Fibroblast of skin of back (primary cell): Measurements from ENCODE around the gene CHRM2.

Experiments used
- DNase-seq: peaks from one replicate; pipeline ENCODE4 v3.0.0-alpha.2; 2013

CHRM2 gene

DNA sequence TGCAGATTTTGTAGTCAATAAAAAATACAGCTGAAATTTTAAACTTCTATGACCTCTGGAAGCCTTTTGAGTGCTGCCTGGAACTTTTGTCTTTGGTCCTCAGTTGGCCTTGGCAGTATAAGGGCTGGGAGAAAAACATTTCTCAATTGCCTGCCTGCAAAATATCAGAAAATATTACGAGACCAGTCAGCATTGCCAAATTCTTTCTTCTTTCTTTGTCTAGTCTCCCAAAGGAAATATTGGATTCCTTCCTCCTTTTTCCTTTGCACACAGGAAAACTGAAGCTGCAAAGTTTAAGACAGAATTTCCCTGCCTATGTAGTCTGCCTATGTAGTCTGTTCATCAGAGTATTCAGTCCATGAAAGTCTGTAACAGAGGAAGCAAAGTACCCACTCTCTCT lies 95.9 kb downstream of the CHRM2 start:
- no peak for DNase-seq

DNA sequence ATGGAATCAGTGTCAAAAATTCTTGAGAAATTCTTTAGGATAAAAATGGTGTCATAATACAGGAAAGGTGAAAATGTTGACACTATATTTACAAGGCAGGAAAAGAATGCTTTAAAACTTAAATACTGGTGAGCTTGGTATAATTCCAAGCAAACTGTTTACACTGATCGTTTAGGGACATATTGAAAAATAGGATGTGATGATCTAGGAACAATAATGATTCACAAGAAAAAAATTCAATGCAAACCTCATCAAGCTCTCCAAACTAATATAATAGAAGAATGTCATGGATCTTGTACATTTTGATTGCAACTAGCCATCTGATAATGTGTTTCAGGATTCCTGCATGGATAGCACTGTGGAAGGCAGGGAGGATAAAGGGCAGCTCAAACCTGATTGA lies 98.4 kb downstream of the CHRM2 start:
- no peak for DNase-seq

DNA sequence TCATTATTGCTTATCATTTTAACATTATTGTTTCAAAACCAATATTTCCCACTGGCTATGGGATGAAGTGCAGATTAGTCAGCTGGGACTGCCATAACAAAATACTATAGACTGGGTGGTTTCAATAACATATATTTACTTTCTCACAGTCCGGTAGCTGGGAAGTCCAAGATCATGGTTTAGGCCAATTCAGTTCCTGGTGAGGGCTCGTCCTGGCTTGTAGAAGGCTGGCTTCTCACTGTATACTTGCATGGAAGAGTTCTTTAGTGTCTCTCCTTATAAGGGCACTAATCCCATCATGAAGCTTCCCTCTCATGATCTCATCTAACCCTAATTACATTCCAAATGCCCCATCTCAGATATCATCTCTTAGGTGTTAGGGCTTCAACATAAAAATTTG lies 101.3 kb downstream of the CHRM2 start:
- peak; percentile 63 for DNase-seq

DNA sequence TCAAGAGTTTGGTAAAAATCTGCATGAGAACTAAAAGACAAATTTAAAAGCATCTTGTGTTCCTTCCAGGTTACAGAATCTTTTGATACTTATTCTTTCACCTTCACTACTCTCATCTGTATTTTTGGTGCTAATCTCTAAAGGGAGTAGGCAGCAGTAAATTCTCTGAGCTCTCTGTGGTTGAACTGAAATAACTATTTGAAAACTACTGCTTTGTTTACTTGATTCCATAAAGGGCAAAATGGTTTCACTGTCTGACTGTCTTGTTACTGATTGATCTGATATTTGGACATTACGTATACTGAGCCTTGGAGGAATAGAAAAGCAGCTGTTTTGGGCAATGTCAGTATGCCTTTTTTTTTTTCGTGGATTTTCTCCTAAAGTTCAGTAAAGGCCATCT lies 103.3 kb downstream of the CHRM2 start:
- no peak for DNase-seq

DNA sequence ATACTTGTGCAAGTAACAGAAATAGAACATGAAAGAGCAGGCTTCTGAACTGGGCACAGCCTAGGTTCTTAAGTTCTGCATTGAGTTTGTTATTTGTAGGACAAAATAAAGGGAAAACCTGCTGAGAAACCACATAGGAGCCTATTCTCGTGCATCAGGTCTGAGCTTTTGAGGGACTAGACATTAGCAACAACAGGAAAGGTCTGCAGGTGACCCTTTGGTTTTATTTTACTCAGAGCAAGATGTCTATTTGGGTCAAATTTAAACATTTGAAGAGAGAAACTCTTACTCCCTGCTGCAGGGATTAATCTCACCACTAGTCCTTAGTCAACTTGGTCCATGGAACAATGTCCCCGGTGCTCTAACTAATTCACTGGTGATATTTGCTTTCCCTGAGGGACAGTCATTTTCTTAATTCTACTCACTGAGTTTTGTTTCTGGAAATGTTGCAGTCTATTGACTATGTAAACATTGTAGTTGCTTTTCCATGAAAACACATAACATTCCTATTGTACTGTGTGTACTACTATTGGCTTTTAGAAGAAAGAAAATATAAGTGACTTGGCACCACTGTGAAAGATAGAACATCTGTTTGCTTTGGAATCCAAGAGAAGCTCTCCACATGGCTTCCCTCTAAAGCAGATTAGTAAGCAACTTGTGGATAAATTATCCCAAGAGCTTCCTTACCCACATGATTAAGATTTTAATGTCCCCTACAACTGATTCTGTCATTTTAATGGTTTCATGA lies 108.2 kb downstream of the CHRM2 start:
- peak; percentile 49 for DNase-seq

DNA sequence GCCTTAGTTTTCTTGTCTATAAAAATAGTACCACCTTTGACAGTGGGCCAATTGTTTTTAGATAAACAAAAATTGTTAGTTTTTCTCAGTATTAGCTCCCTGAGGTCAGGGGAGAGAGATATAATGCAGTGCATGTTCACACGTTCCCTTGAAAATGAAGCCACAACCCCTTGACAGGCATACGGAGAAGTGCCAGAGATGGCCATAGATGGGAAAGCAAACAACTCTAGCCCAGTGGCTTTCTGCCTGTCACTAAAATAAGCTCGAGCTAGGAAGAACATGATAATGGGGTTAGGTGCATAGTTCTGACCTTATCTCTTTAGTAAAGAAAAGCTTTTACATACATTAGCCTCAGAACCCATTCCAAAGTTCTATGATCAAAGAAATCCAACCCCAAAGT lies 124.9 kb downstream of the CHRM2 start:
- no peak for DNase-seq

DNA sequence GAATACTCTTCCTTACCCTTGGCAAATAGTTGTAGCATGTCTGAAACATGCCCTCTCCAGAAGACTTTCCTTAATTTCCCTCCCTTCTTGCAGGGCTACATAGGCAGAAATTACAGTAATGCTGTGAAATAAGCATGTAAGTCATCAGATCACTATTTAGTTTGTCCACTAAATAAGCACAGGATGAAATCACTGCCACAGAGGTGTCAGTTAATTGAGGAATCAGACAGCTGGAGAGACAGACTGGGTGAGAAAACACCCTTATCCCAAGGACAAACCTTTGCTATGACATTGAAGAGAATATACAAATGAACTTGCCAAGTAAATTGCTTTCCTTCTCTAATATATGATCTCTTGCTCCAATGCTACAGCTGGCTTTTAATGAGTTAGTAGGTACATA lies 129.3 kb downstream of the CHRM2 start:
- peak; percentile 27 for DNase-seq

DNA sequence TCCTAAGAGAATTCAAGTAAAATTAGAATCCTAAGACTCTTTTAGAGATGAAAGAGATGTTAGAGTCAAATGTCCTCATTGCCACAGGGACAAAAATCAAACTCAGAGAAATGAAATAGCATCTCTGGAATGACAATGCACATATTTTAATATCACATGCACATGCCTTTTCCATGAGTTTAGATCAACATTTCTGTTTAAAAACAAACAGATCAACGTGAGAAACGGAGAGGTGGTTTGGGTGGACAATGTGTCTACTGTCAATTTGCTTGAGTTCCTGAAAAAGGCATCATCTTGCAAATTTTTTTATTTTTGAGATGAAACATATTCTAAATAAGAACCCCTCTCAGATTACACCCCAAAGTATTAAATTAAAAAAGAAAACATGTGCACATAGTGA lies 130.0 kb downstream of the CHRM2 start:
- peak; percentile 82 for DNase-seq

DNA sequence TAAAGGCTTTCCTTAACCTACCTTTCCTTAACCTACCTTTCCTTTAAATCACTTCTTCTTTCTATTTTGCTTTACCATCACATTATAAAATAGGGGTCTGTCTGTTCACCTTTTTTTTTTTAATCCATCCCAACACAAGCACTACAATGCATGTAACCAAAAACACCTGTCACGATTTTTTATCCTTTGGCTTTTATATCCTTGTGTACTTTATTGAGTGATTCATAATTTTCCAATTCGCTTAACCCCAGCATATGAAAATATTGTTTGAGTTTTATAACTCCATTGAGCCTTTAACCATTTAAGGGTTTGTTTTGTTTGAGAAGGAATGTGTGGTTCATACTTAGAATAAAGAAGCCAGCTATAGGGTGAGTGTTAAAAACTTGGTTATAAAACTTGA lies 132.2 kb downstream of the CHRM2 start:
- DNase-seq: peak; percentile 67

DNA sequence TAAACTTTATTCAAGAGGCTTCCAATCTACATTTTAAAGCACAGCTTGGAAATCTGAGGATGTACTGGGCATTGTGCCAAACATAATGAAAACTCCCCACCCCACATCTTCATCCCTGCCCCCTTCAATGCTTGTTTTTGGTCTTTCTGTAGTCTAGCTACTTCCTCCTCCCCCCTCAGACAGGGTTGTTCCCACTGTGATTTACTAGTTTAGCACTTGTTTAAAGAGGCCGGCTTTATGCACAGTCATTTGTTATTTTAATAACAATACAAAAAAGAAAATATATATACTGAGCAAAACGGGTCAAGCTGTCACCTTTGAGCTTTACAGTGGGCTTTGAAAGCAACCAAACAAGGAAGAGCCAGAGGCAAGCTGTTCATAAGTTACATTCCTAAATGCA lies 132.6 kb downstream of the CHRM2 start:
- peak; percentile 76 for DNase-seq

DNA sequence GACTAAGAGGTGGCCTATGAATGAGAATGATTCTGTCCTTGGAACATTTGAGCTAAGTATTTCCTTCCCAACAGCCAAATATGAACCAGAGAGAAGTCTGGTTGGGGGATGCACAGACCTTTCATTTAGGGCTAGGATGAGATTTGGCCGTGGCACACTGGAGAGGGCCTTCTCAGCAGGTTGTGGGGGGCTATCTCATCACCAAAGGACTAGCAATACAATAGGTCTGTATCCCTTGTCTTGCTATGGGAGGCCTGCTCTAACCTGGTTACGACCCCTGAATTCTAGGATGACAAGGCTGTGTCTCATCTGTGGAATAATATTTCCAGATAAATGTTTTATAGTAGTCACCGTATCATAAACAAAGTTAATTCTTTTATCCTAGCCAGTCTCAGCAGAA lies 133.0 kb downstream of the CHRM2 start:
- DNase-seq: peak; percentile 46

DNA sequence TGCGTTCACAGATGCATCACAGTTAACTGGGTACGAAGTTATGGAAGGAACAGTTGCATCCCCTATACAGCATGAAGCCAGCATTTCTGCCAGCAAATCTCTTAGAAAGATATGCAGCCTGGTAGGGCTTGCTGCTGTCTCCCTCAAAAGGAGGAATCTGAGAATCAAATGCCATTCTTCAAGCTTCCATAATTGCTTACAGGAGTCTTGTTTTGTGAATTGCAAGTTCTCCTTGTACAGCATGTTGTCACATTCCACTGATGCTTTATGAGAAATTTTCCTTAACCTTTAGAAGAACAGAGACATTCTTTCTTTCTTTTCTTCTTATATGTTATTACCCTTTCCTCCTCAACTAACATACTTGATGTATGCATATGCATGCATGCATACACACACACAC lies 134.6 kb downstream of the CHRM2 start:
- DNase-seq: peak; percentile 66

DNA sequence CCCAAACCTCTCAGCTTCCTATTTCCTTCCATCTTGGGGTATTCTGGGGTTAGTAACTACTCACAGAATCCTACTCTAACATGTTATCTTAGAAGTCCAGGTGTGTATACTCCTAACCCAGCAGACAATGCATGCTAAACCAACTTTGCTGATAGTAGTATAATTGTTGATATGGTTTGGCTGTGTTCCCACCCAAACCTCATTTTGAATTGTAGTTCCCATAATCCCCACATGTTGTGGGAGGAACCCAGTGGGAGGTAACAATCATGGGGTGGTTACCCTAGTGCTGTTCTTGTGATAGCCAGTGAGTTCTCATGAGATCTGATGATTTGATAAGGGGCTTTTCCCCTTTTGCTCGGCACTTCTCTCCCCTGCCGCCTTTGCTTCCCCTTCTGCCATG lies 135.1 kb downstream of the CHRM2 start:
- DNase-seq: no peak

DNA sequence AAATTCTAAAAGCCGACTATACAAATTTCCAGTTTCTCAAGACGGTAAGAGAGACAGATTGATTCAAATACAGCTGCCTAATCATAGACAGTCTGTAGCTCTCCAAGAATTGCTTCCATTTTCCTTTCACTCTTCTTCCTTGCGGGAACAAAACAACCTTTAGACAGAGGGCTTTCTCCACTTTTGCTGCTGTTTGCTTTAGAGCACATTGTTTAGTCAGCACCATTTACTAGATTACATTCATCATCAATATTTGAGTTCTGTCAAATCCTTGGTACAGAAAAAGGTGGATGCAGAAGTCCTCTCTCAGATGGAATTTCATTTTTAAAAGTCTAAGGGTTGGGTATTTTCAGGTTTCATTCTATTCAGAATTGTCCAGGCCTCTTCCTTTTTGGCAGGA lies 137.4 kb downstream of the CHRM2 start:
- no peak for DNase-seq

DNA sequence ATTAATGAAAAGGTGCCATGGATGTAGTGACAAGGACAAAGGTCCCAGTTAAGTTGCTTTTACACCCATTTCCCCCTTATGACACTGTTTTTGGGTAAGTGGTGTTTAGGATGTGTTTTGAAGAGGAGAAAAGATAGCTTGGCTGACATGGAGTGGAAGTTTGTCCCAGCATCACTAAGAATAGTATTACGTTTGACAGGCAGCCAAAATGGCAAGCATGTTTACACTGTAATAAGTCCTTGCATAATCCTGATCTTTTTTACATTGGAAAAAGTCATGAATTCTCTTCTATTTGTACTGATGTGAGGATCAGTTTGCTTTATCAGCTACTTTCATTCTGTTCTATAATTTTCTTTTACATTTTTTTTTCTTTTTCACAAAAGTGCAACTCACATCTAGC lies 137.8 kb downstream of the CHRM2 start:
- DNase-seq: peak; percentile 21

DNA sequence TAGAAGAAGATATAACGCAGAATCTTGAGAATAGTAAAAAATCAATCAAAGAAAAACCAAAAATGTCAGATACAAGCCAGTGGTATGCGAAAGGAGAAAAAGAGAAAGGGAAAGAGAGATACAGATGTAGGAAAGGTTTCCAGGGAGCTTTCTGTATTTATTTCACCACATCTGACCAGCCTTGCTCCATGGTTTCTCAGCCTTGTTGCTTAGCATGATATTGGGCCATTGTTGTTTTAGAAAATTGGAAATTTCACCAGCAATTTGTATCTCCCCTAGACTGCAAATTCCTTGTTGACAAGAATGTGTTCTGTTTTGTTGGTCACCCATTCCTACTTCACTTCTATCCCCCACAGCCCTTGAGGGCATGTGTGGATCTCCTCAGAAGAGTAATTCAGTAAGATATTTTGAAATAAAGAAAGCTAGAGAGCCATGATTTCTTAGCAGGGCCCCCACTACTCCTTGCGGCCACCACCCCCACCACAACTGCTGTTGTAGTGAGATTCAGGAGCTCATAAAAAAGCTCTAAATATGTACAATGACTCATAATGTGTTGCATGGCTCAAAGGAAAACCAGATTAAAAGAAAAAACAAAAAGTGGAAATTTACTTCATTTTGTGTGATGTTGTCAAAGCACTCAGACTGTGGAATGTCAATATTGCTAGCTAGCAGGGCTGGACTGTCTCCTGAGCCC lies 138.7 kb downstream of the CHRM2 start:
- DNase-seq: peak; percentile 50

DNA sequence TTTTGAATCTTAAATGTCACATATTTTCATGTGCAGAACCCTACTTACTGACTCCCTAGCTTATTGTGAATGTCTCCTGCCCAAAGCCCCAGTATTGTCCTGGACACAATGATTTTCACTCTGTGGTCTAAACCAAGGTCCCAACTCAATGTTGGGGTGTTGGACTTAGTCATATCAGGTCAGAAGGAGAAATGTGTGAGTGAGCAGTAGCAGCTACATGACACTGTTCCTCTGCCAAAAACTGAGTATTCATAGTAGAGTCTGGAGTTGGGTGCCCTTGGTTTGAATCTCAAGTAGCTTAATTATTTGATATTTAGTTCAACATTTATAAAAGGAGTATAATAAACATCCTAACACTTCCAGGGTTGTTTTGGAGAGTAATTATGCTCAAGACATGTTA lies 141.0 kb downstream of the CHRM2 start:
- no peak for DNase-seq

DNA sequence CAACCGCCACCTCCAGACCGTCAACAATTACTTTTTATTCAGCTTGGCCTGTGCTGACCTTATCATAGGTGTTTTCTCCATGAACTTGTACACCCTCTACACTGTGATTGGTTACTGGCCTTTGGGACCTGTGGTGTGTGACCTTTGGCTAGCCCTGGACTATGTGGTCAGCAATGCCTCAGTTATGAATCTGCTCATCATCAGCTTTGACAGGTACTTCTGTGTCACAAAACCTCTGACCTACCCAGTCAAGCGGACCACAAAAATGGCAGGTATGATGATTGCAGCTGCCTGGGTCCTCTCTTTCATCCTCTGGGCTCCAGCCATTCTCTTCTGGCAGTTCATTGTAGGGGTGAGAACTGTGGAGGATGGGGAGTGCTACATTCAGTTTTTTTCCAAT lies 146.6 kb downstream of the CHRM2 start:
- no peak for DNase-seq

DNA sequence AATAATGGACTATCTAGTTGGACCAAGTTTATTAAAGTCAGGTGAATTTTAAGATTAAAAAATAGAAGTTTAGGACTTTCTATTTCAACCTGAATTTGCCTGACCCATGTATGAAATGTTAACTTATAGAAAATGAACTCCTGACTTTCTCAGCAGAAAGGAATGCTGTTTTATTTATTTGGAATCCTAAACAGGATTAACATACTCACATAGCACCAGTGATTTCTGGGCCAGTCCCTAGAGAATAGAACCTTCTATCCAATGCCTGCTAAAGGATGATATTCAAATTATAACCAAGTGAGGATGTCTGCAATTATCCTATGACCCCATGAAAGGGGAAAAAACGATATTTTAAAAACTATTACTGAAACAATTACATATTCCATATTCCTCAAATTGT lies 148.8 kb downstream of the CHRM2 start:
- DNase-seq: peak; percentile 47

DNA sequence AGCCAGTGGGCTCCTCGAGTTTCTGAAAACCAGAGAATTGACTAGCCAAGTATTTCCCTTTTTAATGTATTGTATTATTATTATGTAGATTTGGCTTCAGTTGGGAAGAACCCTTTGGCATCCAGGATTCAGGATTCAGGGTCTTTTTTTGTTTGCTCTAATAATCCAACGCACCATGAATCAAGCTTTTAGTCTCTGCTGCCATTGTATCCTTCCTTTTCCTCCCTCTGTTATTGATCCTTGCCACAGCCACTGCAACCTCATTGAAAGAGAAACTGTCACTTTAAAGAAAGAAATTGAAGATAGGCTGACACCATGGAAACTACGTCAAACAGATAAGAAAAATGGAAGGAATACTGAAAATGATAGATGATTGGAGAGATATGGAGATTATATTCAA lies 150.0 kb downstream of the CHRM2 start:
- DNase-seq: no peak

DNA sequence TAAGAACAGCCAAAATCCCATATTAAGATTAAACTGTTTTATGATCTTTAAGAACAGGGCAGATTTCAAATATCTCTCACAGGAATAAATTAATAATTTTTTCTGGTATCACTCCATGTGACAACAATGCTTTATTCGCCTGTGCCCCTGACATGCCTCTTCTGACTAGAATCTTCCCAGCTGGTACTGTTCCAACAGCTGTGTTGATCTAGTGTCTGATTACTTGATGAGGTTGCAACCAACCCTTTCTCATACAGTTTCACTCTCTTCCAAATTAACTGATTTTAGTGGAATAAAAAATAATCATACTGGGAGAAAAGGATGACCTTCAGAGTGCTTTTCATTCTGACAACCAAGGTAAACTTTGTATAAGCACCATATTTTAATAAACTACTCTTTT lies 151.9 kb downstream of the CHRM2 start:
- DNase-seq: peak; percentile 25

DNA sequence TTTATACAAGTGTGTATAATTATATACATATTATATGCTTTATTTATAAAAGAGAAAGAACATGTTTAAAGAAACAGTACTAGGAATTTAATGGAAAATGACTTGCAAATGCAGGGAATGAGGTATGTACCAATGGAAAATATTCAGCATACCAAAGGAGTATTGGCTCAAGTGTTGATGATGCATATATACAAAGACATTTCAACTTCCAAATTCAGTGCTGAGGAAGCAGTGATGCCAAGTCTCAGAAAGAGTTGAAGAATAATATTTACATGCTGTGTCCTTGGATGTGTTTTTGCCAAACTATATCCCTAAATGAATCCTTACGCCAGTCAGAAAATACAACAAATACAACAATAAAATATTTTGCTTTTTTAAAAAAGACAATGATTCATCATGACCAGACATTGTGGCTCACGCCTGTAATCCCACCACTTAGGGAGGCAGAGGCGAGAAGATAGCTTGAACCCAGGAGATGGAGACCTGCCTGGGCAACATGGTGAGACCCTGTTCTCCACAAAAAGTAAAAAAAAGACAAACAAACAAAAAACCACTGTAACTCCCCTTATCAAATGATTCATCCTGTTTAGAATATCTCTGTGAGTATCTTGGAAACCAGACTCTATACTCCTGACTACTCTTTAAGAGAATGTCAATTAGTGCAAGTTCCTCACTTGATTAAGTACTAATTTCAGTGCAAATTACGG lies 157.2 kb downstream of the CHRM2 start:
- DNase-seq: peak; percentile 84

DNA sequence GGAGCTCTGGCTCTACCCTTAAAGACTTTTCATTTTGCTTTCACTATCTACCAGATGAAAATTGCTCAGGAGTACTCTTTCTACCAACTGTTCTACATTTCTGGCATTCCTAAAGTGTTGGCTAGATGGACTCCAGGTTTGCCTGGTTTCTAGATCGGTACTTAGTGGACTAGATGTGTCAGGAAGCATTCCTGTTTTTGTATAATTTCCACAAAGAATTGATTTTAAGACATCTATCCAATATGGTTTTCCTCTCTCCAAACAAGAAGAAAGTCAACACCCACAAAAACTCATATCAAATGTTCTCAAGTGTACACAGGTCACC lies 157.7 kb downstream of the CHRM2 start:
- peak; percentile 22 for DNase-seq

DNA sequence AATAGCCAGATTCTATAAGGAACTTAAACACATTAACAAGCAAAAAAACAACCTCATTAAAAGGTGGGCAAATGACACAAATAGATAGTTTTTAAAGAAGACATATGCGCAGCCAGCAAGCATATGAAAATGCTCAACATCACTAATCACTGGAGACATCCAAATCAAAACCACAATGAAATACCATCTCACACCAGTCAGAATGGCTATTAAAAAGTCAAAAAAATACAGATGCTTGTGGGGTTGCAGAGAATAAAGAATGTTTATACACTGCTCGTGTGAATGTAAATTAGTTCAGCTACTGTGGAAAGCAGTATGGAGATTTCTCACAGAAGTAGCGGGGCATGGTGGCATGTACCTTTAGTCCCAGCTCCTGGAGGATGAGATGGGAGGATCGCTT lies 164.0 kb downstream of the CHRM2 start:
- DNase-seq: peak; percentile 63
